Caco-2 (cell line): ENCODE measurements around the gene ZNF217. TPM values are rescaled to one million over a fixed set of nuclear protein-coding genes. Genes with fewer than 3 reads are reported as not detected.
A peak's percentile ranks its signal among the peaks of the same experiment; 100 is the strongest.
"Not testable (repeated sequence)": the region's sequence is repeated elsewhere in the genome, so short reads cannot be mapped to it uniquely, and the experiment has no call there.

Experiments used
- BruUV-seq: library from RNA; stranded (reverse); fragments of 400-500 nt; replicated peaks from 2 replicates; lab custom pipeline; 2021; lab: Mats Ljungman, UMichigan
- CTCF ChIA-PET: fragments of 300-600 bp; sonication (Branson Sonifier 250); formaldehyde crosslinking; loops from one replicate; lab custom pipeline; 2022; ENCODE audit warnings: antibody characterized with exemption; lab: Charles Lee
- POLR2A ChIA-PET: fragments of 300-600 bp; sonication (Branson Sonifier 250); formaldehyde crosslinking; loops from one replicate; lab custom pipeline; 2022; ENCODE audit warnings: antibody characterized with exemption; lab: Charles Lee
- DNase-seq, 2 experiments: peaks; one replicate each; pipeline versions ENCODE4 v3.0.0 to v3.0.0-alpha.2; 2020 to 2022
- H3K27me3 ChIP-seq: replicated peaks from 2 replicates; pipeline ENCODE4 v1.6.0; 2011; ENCODE audit warnings: low read length; ENCODE audit not compliant: control insufficient read depth, insufficient read depth
- H3K36me3 ChIP-seq: 2 replicates; pipeline ENCODE4 v1.5.1; 2011; ENCODE audit warnings: low read length; ENCODE audit not compliant: control insufficient read depth, insufficient read depth
- H3K4me1 ChIP-seq: fragments of 250-450 bp; sonication (Bioruptor Pico); 2 replicates; pipeline ENCODE4 v1.5.1; 2020; ENCODE audit warnings: mild to moderate bottlenecking
- H3K4me3 ChIP-seq: 2 replicates; pipeline ENCODE4 v1.5.1; 2011; ENCODE audit warnings: low read depth, mild to moderate bottlenecking, control low read depth, low read length
- H3K9me3 ChIP-seq: fragments of 250-450 bp; sonication (Bioruptor Pico); 2 replicates; pipeline ENCODE4 v1.5.1; 2020; ENCODE audit warnings: mild to moderate bottlenecking, moderate library complexity
- H3K27ac Mint-ChIP-seq: one replicate; pipeline ENCODE4 v1.8.0; 2022; ENCODE audit warnings: mixed read lengths; ENCODE audit not compliant: unreplicated experiment
- H3K27me3 Mint-ChIP-seq: one replicate; pipeline ENCODE4 v1.8.0; 2022; ENCODE audit warnings: mixed read lengths; ENCODE audit not compliant: insufficient read depth, unreplicated experiment
- H3K36me3 Mint-ChIP-seq: one replicate; pipeline ENCODE4 v1.8.0; 2022; ENCODE audit warnings: mild to moderate bottlenecking, mixed read lengths; ENCODE audit not compliant: insufficient read depth, unreplicated experiment
- H3K4me1 Mint-ChIP-seq: one replicate; pipeline ENCODE4 v1.8.0; 2022; ENCODE audit warnings: low read depth, mixed read lengths; ENCODE audit not compliant: unreplicated experiment
- H3K4me3 Mint-ChIP-seq: one replicate; pipeline ENCODE4 v1.8.0; 2022; ENCODE audit warnings: mild to moderate bottlenecking, moderate library complexity, mixed read lengths; ENCODE audit not compliant: unreplicated experiment
- H3K9me3 Mint-ChIP-seq: one replicate; pipeline ENCODE4 v1.8.0; 2022; ENCODE audit warnings: mixed read lengths; ENCODE audit not compliant: unreplicated experiment
- intact Hi-C: fragments of 100-400 bp; cut with micrococcal nuclease; formaldehyde crosslinking; loops from one replicate; pipeline ENCODE4 v1.10.0; 2022; ENCODE audit not compliant: unreplicated experiment
- total RNA-seq: library from RNA; stranded (reverse); gene quantifications from 2 replicates; pipeline ENCODE4 v1.2.3, GENCODE V29; 2022

ZNF217 gene
- total RNA-seq, 1 experiment from 2014 or later = 65.5 TPM

GRCh38 chr20:53591941-53592441 lies 1.6 kb downstream of the ZNF217 start:
- H3K4me1 ChIP-seq = peaks cover 48% of the 10 kb centered on the region
- intact Hi-C loops = loop anchor here (5.0 kb wide), 2 partner anchors 195 to 325 kb away; no protein-coding TSS in a partner anchor
- H3K27me3 ChIP-seq, H3K27me3 Mint-ChIP-seq, H3K9me3 Mint-ChIP-seq, H3K9me3 ChIP-seq, H3K36me3 ChIP-seq: not testable (repeated sequence)
- H3K4me3 ChIP-seq = peak overlapping the region; percentile 98
- TSS peak; percentile 18 for BruUV-seq
- Mint-ChIP-seq H3K36me3 (peaks cover 10% of the 10 kb centered on the region), H3K4me3 (peak overlapping the region; percentile 87), H3K4me1 (peaks cover 47% of the 10 kb centered on the region), H3K27ac (peak overlapping the region; percentile 80)
- ChIA-PET POLR2A (interaction anchor here (0.6 to 1.1 kb wide), 3 partner anchors 27 to 147 kb away, joined by 3 read pairs; no protein-coding TSS in a partner anchor), CTCF (interaction anchor here (0.6 to 1.4 kb wide), 6 partner anchors 13 to 324 kb away, joined by 3 to 11 read pairs (median 4); no protein-coding TSS in a partner anchor)
- peak in 1 of 2 experiments; percentile 33 for DNase-seq

GRCh38 chr20:53591206-53591741 lies 2.4 kb downstream of the ZNF217 start:
- not testable (repeated sequence) for H3K27me3 Mint-ChIP-seq, BruUV-seq, H3K9me3 Mint-ChIP-seq, DNase-seq, H3K27me3 ChIP-seq, H3K36me3 ChIP-seq, H3K9me3 ChIP-seq
- Mint-ChIP-seq H3K4me3 (peak overlapping the region; percentile 87), H3K36me3 (peaks cover 10% of the 10 kb centered on the region), H3K4me1 (peaks cover 47% of the 10 kb centered on the region), H3K27ac (peak overlapping the region; percentile 80)
- ChIA-PET CTCF (interaction anchor here (0.5 to 1.4 kb wide), 4 partner anchors 86 to 148 kb away, joined by 3 to 11 read pairs (median 5); no protein-coding TSS in a partner anchor), POLR2A (interaction anchor here (1.1 kb wide), 2 partner anchors 90 to 147 kb away, joined by 3 read pairs; no protein-coding TSS in a partner anchor)
- H3K4me1 ChIP-seq = peaks cover 48% of the 10 kb centered on the region
- intact Hi-C loops = loop anchor here (5.0 kb wide), 2 partner anchors 196 to 326 kb away; no protein-coding TSS in a partner anchor
- peak overlapping the region; percentile 98 for H3K4me3 ChIP-seq

GRCh38 chr20:53590608-53591007 lies 3.0 kb downstream of the ZNF217 start:
- peaks cover 43% of the 10 kb centered on the region for H3K4me1 Mint-ChIP-seq
- peak overlapping the region; percentile 98 for H3K4me3 ChIP-seq
- POLR2A ChIA-PET = interaction anchor here (0.6 kb wide), 1 partner anchor 255 kb away, joined by 3 read pairs; no protein-coding TSS in a partner anchor
- not testable (repeated sequence) for H3K36me3 ChIP-seq, DNase-seq, H3K9me3 ChIP-seq, H3K27me3 ChIP-seq, H3K9me3 Mint-ChIP-seq, H3K27me3 Mint-ChIP-seq, BruUV-seq
- H3K4me1 ChIP-seq = peaks cover 43% of the 10 kb centered on the region
- H3K27ac Mint-ChIP-seq = peak overlapping the region; percentile 80
- H3K4me3 Mint-ChIP-seq = peak overlapping the region; percentile 87
- H3K36me3 Mint-ChIP-seq = peaks cover 15% of the 10 kb centered on the region
- intact Hi-C loops = loop anchor here (5.0 kb wide), 2 partner anchors 197 to 327 kb away; no protein-coding TSS in a partner anchor
- CTCF ChIA-PET = interaction anchor here (0.5 kb wide), 1 partner anchor 118 kb away, joined by 6 read pairs; no protein-coding TSS in a partner anchor

GRCh38 chr20:53590122-53590521 lies 3.5 kb downstream of the ZNF217 start:
- H3K9me3 ChIP-seq, DNase-seq, H3K9me3 Mint-ChIP-seq, H3K27me3 Mint-ChIP-seq, H3K4me3 ChIP-seq, H3K36me3 ChIP-seq, CTCF ChIA-PET, BruUV-seq, H3K27me3 ChIP-seq: not testable (repeated sequence)
- Mint-ChIP-seq H3K36me3 (peaks cover 15% of the 10 kb centered on the region), H3K4me3 (peak overlapping the region; percentile 87), H3K27ac (peak overlapping the region; percentile 80), H3K4me1 (peaks cover 42% of the 10 kb centered on the region)
- H3K4me1 ChIP-seq = peaks cover 38% of the 10 kb centered on the region
- intact Hi-C loops = loop anchor here (5.0 kb wide), 2 partner anchors 197 to 327 kb away; no protein-coding TSS in a partner anchor
- POLR2A ChIA-PET = interaction anchor here (0.6 kb wide), 1 partner anchor 256 kb away, joined by 3 read pairs; no protein-coding TSS in a partner anchor

- BruUV-seq, H3K27me3 ChIP-seq, H3K4me3 ChIP-seq, H3K9me3 Mint-ChIP-seq, POLR2A ChIA-PET, H3K27me3 Mint-ChIP-seq, H3K36me3 ChIP-seq, H3K9me3 ChIP-seq, CTCF ChIA-PET: not testable (repeated sequence)
- DNase-seq = peak in 1 of 2 experiments; percentile 25
- Mint-ChIP-seq H3K36me3 (peaks cover 15% of the 10 kb centered on the region), H3K27ac (peak overlapping the region; percentile 80), H3K4me1 (peaks cover 42% of the 10 kb centered on the region), H3K4me3 (peak overlapping the region; percentile 87)
- intact Hi-C loops = loop anchor here (5.0 kb wide), 2 partner anchors 198 to 328 kb away; no protein-coding TSS in a partner anchor
- peaks cover 37% of the 10 kb centered on the region for H3K4me1 ChIP-seq
Observed at GRCh38 chr20:53589321-53590065, 4.1 kb downstream of the ZNF217 start.

- H3K9me3 Mint-ChIP-seq, H3K36me3 ChIP-seq, H3K27me3 ChIP-seq, H3K4me3 ChIP-seq, intact Hi-C loops, H3K27ac Mint-ChIP-seq, POLR2A ChIA-PET, H3K4me3 Mint-ChIP-seq, BruUV-seq, H3K27me3 Mint-ChIP-seq, CTCF ChIA-PET, H3K9me3 ChIP-seq, DNase-seq: not testable (repeated sequence)
- peaks cover 30% of the 10 kb centered on the region for H3K36me3 Mint-ChIP-seq
- H3K4me1 Mint-ChIP-seq = peaks cover 42% of the 10 kb centered on the region
- H3K4me1 ChIP-seq = peaks cover 40% of the 10 kb centered on the region
Observed at GRCh38 chr20:53587157-53587703, 6.4 kb downstream of the ZNF217 start.
